SU-DHL-6 (cell line): ENCODE data around the gene MKS1.

Experiments used
- CTCF ChIP-seq: fragments of 200-600 bp; sonication (generic); IDR thresholded peaks from one replicate; pipeline ENCODE4 v1.5.1; 2017; ENCODE audit warnings: antibody characterized with exemption, mild to moderate bottlenecking, low read length, moderate library complexity; ENCODE audit not compliant: insufficient read depth, poor library complexity, severe bottlenecking
- EZH2phosphoT487 ChIP-seq: fragments of 200-600 bp; sonication (generic), shearing (Covaris generic); conservative IDR thresholded peaks from 2 replicates; pipeline ENCODE4 v1.6.1; 2018; ENCODE audit warnings: mild to moderate bottlenecking, antibody characterized with exemption, low read length, moderate library complexity, mixed read lengths

GRCh38 chr17:58252141-58252540 is 33.1 kb upstream of the MKS1 start:
- TF ChIP-seq CTCF = no peak
- TF ChIP-seq EZH2phosphoT487 = no peak
